ENCODE measurements around the gene P2RY4. TPM values are rescaled to one million over a fixed set of nuclear protein-coding genes. Genes with fewer than 3 reads are reported as not detected.

P2RY4 gene
- total and polyA plus RNA-seq, 10 of the 15 experiments (the other 5 are each of a cell fraction or from before 2014, with no cell fraction given): 0.07 to 0.44 (median 0.13) TPM; not detected in 7

DNA sequence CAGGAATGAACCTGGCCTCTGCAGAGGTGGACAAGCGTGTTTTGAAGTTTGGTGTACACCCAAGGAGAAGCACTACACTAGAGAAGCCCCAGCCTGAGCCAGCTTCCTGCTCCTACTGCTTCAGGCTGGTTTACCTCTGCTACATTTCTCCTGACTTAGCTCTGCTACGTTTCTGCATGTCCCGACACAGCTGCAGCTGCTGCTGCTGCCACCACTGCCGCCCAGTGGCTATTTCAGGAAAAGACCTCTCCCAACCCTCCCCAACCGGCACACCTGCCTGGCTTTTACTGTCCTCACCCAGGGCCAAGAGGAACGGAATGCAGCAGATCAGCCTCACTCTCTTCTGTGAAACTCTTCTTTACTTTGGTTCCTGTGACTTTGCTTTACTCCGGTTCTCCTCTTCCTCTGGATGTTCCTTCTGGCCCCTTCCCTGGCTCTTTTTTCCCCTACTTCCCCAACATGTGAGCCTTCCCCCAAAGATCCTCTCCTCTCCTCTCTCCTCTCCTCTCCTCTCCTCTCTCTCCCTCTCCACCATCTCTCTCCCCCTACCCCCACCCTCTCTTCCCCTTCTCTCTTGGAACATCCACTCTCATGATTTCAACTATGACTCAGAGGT is 3.1 kb upstream of the P2RY4 start:
- ChIA-PET POLR2A (no interaction called here), RAD21 (ENCODE audit: unreplicated experiment) (interaction anchor here (1.0 to 1.6 kb wide), 2 partner anchors 130 to 171 kb away, joined by 4 to 9 read pairs; partner anchors contain the start of gene IGBP1), SMC1A (ENCODE audit: uncharacterized antibody, unreplicated experiment) (interaction anchor here (1.0 to 1.2 kb wide), 3 partner anchors 10 to 130 kb away, joined by 3 to 5 read pairs (median 4); partner anchors contain the start of gene IGBP1), CTCF (interaction anchor here (0.6 to 2.1 kb wide), 6 partner anchors 11 to 795 kb away, joined by 3 to 15 read pairs (median 3); partner anchors contain the start of gene IGBP1)
- FAIRE-seq (no peak), DNase-seq (ENCODE audit: low read depth, low spot score) (no peak), ATAC-seq (peak; percentile 95)
- in situ Hi-C loops (cut with MboI): no loop called here
- WGBS (ENCODE audit: insufficient coverage, insufficient replicate concordance, low lambda C conversion rate, missing lambda C conversion rate): 14% methylated on average over 7 of the region's 7 CpGs
- intact Hi-C loops (cut with micrococcal nuclease; ENCODE audit: unreplicated experiment): loop anchor here (2.0 to 5.0 kb wide), 2 partner anchors 66 to 231 kb away; no protein-coding TSS in a partner anchor
- H3K36me3 ChIP-seq (ENCODE audit: control insufficient read depth in 2 of 2, insufficient read depth in 2 of 2, low read length in 1 of 2): no peaks in the 10 kb centered on the region
- TF ChIP-seq, protein P1, sequence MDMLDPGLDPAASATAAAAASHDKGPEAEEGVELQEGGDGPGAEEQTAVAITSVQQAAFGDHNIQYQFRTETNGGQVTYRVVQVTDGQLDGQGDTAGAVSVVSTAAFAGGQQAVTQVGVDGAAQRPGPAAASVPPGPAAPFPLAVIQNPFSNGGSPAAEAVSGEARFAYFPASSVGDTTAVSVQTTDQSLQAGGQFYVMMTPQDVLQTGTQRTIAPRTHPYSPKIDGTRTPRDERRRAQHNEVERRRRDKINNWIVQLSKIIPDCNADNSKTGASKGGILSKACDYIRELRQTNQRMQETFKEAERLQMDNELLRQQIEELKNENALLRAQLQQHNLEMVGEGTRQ (IDR thresholded peaks at IDR 0.05; ENCODE audit: borderline replicate concordance, low read depth, low read length): no peak
- TF ChIP-seq ZNF24 (IDR thresholded peaks at IDR 0.05): no peak
- peak; percentile 43; the same call in 1 of the 2 replicates for TF ChIP-seq SMC3 (IDR thresholded peaks at IDR 0.05; ENCODE audit: borderline replicate concordance, low read length)
- TF ChIP-seq, protein P2, sequence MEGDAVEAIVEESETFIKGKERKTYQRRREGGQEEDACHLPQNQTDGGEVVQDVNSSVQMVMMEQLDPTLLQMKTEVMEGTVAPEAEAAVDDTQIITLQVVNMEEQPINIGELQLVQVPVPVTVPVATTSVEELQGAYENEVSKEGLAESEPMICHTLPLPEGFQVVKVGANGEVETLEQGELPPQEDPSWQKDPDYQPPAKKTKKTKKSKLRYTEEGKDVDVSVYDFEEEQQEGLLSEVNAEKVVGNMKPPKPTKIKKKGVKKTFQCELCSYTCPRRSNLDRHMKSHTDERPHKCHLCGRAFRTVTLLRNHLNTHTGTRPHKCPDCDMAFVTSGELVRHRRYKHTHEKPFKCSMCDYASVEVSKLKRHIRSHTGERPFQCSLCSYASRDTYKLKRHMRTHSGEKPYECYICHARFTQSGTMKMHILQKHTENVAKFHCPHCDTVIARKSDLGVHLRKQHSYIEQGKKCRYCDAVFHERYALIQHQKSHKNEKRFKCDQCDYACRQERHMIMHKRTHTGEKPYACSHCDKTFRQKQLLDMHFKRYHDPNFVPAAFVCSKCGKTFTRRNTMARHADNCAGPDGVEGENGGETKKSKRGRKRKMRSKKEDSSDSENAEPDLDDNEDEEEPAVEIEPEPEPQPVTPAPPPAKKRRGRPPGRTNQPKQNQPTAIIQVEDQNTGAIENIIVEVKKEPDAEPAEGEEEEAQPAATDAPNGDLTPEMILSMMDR (IDR thresholded peaks at IDR 0.05 in 2 of 3, conservative IDR thresholded peaks at IDR 0.05 in 1 of 3; ENCODE audit: control insufficient read depth in 2 of 3, extremely low read depth in 1 of 3, insufficient read depth in 1 of 3, low read depth in 3 of 3, low read length in 3 of 3): peak; percentile 46 to 73 (median 65)
- no peak for TF ChIP-seq KDM1A (IDR thresholded peaks at IDR 0.05; ENCODE audit: borderline replicate concordance)
- no peak for TF ChIP-seq KLF5 (IDR thresholded peaks at IDR 0.05; ENCODE audit: partially characterized antibody)
- peak; percentile 53; the same call in 1 of the 2 replicates for TF ChIP-seq TCF12 (IDR thresholded peaks at IDR 0.05; ENCODE audit: low read depth, low read length)
- no peak for TF ChIP-seq BHLHE40 (IDR thresholded peaks at IDR 0.05; ENCODE audit: borderline replicate concordance in 1 of 2, low read depth in 2 of 2, low read length in 1 of 2)
- no peak for TF ChIP-seq JUND (IDR thresholded peaks at IDR 0.05; ENCODE audit: low read depth, low read length)
- no peak for TF ChIP-seq JUNB (IDR thresholded peaks at IDR 0.05)
- TF ChIP-seq RAD21 (IDR thresholded peaks at IDR 0.05; ENCODE audit: insufficient read depth, low read depth, low read length): peak; percentile 49
- no peak for TF ChIP-seq ZZZ3 (IDR thresholded peaks at IDR 0.05; ENCODE audit: control insufficient read depth, insufficient read length, low read depth)
- TF ChIP-seq, protein P3, sequence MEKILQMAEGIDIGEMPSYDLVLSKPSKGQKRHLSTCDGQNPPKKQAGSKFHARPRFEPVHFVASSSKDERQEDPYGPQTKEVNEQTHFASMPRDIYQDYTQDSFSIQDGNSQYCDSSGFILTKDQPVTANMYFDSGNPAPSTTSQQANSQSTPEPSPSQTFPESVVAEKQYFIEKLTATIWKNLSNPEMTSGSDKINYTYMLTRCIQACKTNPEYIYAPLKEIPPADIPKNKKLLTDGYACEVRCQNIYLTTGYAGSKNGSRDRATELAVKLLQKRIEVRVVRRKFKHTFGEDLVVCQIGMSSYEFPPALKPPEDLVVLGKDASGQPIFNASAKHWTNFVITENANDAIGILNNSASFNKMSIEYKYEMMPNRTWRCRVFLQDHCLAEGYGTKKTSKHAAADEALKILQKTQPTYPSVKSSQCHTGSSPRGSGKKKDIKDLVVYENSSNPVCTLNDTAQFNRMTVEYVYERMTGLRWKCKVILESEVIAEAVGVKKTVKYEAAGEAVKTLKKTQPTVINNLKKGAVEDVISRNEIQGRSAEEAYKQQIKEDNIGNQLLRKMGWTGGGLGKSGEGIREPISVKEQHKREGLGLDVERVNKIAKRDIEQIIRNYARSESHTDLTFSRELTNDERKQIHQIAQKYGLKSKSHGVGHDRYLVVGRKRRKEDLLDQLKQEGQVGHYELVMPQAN (conservative IDR thresholded peaks at IDR 0.05): no peak
- no peak for TF ChIP-seq GABPA (IDR thresholded peaks at IDR 0.05; ENCODE audit: low read depth)
- TF ChIP-seq, protein P4, sequence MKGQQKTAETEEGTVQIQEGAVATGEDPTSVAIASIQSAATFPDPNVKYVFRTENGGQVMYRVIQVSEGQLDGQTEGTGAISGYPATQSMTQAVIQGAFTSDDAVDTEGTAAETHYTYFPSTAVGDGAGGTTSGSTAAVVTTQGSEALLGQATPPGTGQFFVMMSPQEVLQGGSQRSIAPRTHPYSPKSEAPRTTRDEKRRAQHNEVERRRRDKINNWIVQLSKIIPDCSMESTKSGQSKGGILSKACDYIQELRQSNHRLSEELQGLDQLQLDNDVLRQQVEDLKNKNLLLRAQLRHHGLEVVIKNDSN (IDR thresholded peaks at IDR 0.05; ENCODE audit: borderline replicate concordance, extremely low read length, insufficient read depth, low read depth, low read length): no peak
- H3K27me3 ChIP-seq (replicated peaks in 1 of 2; ENCODE audit: control insufficient read depth in 2 of 2, insufficient read depth in 2 of 2, low read length in 1 of 2): no peaks in the 10 kb centered on the region
- H3K4me3 ChIP-seq: no peak overlapping the region
- no peaks in the 10 kb centered on the region for H3K4me1 ChIP-seq (ENCODE audit: control insufficient read depth, insufficient read depth, low read length)
- no peak overlapping the region for H3K9ac ChIP-seq (ENCODE audit: control insufficient read depth, insufficient read depth, low read length)
- no peaks in the 10 kb centered on the region for H3K9me3 ChIP-seq (replicated peaks; ENCODE audit: control insufficient read depth, insufficient read depth, low read length)
- BruUV-seq (replicated peaks): no TSS peak
- H2AFZ ChIP-seq (ENCODE audit: control insufficient read depth, low read depth, low read length): no peak overlapping the region
- no peak overlapping the region for H3K27ac ChIP-seq (ENCODE audit: control insufficient read depth, insufficient read depth)
- H3K79me2 ChIP-seq (ENCODE audit: control insufficient read depth, insufficient read depth, low read length): no peaks in the 10 kb centered on the region
- H4K20me1 ChIP-seq (ENCODE audit: control insufficient read depth, insufficient read depth): no peaks in the 10 kb centered on the region
- no peak overlapping the region for H3K4me2 ChIP-seq (ENCODE audit: control insufficient read depth, insufficient read depth)
